ENCODE results near the gene WNT3.

- TF ChIP-seq CTCF (IDR thresholded peaks at IDR 0.05; ENCODE audit: low read length) (no peak), EZH2 (IDR thresholded peaks at IDR 0.05; ENCODE audit: borderline replicate concordance, low read length) (no peak)
Measured at GRCh38 chr17:46753776-46754175, 64.7 kb downstream of the WNT3 start.

All from OCI-LY1 (cell line).